GM18526 (cell line): ENCODE data around the gene BCOR.

ENCODE experiments used
- POLR2A ChIP-seq: IDR thresholded peaks from 3 replicates; pipeline ENCODE4 v1.6.1; 2011; ENCODE audit not compliant: insufficient read length; ENCODE audit errors: extremely low read depth

Gene BCOR

GRCh38 chrX:40096395-40097091 is 1.2 kb downstream of the BCOR start:
- no peak for TF ChIP-seq POLR2A

GRCh38 chrX:40095583-40096394 is 2.0 kb downstream of the BCOR start:
- TF ChIP-seq POLR2A: no peak

- TF ChIP-seq POLR2A: no peak
These were observed 2.7 kb downstream of the BCOR start for GRCh38 chrX:40094900-40095582.

GRCh38 chrX:40094041-40094899 is 3.5 kb downstream of the BCOR start:
- no peak for TF ChIP-seq POLR2A

GRCh38 chrX:40093586-40093985 is 4.2 kb downstream of the BCOR start:
- TF ChIP-seq POLR2A: no peak

GRCh38 chrX:40092808-40093435 is 4.8 kb downstream of the BCOR start:
- TF ChIP-seq POLR2A: no peak

- TF ChIP-seq POLR2A: no peak
These were observed 5.9 kb downstream of the BCOR start for GRCh38 chrX:40091691-40092421.

GRCh38 chrX:40090961-40091360 is 6.8 kb downstream of the BCOR start:
- no peak for TF ChIP-seq POLR2A

GRCh38 chrX:40090050-40090804 is 7.5 kb downstream of the BCOR start:
- no peak for TF ChIP-seq POLR2A

GRCh38 chrX:40088803-40089540 is 8.8 kb downstream of the BCOR start:
- no peak for TF ChIP-seq POLR2A

GRCh38 chrX:40088299-40088625 is 9.5 kb downstream of the BCOR start:
- no peak for TF ChIP-seq POLR2A

GRCh38 chrX:40087425-40088298 is 10.1 kb downstream of the BCOR start:
- no peak for TF ChIP-seq POLR2A
